ENCODE measurements around the gene MARCHF5. TPM values are rescaled to one million over a fixed set of nuclear protein-coding genes. Genes with fewer than 3 reads are reported as not detected.
A peak's percentile ranks its signal among the peaks of the same experiment; 100 is the strongest.

Gene MARCHF5
- total RNA-seq, 1 donor from 2014 or later = 32.2 TPM

DNA sequence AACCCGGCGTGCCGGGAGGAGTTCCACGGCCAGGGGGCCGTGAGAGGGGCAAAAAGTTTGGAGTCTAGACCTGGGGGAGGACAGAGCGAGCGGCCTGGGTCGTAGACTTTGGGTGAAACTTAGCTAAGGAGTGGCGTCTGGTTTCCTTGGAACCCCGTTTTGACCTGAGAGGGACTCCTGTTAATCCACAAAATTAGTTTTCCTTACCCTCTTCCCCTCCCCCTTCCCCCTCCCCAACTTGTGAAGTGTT is 574 bp downstream of the MARCHF5 start:
- H3K9me3 ChIP-seq (replicated peaks) = no peaks in the 10 kb centered on the region
- H3K36me3 ChIP-seq = peaks cover 15% of the 10 kb centered on the region
- TF ChIP-seq, protein P1, sequence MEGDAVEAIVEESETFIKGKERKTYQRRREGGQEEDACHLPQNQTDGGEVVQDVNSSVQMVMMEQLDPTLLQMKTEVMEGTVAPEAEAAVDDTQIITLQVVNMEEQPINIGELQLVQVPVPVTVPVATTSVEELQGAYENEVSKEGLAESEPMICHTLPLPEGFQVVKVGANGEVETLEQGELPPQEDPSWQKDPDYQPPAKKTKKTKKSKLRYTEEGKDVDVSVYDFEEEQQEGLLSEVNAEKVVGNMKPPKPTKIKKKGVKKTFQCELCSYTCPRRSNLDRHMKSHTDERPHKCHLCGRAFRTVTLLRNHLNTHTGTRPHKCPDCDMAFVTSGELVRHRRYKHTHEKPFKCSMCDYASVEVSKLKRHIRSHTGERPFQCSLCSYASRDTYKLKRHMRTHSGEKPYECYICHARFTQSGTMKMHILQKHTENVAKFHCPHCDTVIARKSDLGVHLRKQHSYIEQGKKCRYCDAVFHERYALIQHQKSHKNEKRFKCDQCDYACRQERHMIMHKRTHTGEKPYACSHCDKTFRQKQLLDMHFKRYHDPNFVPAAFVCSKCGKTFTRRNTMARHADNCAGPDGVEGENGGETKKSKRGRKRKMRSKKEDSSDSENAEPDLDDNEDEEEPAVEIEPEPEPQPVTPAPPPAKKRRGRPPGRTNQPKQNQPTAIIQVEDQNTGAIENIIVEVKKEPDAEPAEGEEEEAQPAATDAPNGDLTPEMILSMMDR (IDR thresholded peaks at IDR 0.05; ENCODE audit: borderline replicate concordance) = no peak
- H3K4me1 ChIP-seq = peaks cover 54% of the 10 kb centered on the region
- peak overlapping the region; percentile 97 for H3K27ac ChIP-seq (replicated peaks)
- H3K4me3 ChIP-seq = peak overlapping the region; percentile 99
- no peak for DNase-seq
- intact Hi-C loops (cut with micrococcal nuclease) = loop anchor here (5.0 to 10.0 kb wide), 2 partner anchors 54 to 207 kb away; no protein-coding TSS in a partner anchor
- H3K27me3 ChIP-seq (ENCODE audit: low read depth) = no peaks in the 10 kb centered on the region

DNA sequence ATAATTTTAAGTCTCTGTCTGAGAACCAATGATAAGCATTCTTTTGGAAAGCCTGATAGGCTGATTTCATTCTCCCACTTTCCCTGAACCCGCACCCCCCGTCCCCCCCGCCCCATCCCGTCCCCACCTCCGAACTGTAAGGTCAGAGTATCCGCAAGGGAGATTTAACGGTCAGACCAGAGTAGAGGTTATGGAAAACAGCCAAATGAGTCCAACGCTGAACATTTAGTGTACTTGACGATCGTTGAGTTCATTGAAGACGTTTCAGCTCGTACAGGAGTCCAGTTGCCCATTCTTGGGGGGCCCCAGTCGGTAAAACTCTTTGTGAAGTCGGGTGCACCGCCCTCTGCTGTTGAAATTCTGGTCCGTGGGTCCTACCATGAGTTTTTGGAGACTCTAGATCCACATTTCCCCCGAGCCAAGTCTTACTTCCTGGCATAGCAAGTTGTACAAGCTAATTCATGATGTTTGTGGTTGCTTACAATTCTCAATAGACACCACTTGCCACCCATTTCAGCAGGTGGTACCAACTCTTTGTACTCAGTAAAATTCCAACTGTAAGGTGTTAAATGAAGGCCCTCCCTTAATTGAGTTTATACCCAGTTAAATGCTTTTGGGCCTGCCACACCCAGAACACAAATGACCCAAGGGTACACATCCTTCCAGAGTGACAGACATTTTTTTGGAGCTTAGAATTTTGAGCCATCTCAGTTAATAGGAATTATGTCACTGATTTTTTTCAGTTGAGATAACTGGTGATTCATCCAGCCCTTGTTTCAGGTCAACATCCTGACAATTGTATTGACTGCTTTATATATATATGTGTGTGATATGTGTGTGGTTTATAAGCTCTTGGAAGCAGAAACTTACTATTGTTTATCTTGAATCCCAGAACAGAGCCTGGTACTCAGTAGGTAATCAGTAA is 1.2 kb downstream of the MARCHF5 start:
- peak; percentile 50 for DNase-seq
- Histone ChIP-seq H3K36me3 (peaks cover 15% of the 10 kb centered on the region), H3K27ac (replicated peaks) (peak overlapping the region; percentile 97), H3K4me3 (peak overlapping the region; percentile 99), H3K4me1 (peaks cover 57% of the 10 kb centered on the region), H3K9me3 (replicated peaks) (no peaks in the 10 kb centered on the region), H3K27me3 (ENCODE audit: low read depth) (no peaks in the 10 kb centered on the region)
- intact Hi-C loops (cut with micrococcal nuclease) = loop anchor here (5.0 to 10.0 kb wide), 2 partner anchors 55 to 207 kb away; no protein-coding TSS in a partner anchor
- TF ChIP-seq, protein P1 (IDR thresholded peaks at IDR 0.05; ENCODE audit: borderline replicate concordance) = peak; percentile 59

DNA sequence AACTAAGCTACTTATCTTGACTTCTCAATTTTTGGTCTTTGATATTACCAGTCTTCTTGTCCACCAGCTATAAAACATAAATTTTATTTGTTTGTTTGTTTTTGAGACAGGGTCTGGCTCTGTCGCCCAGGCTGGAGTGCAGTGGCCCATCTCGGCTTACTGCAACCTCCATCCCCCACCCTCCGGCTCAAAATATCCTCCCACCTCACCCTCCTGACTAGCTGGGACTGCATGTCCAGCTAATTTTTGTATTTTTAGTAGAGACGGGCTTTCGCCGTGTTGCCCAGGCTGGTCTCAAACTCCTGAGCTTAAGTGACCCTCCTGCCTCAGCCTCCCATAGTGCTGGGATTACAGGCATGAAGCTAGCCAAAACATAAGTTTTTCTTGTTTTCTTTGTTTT is 7.5 kb downstream of the MARCHF5 start:
- H3K36me3 ChIP-seq = peaks cover 13% of the 10 kb centered on the region
- H3K9me3 ChIP-seq (replicated peaks) = no peaks in the 10 kb centered on the region
- H3K4me1 ChIP-seq = peaks cover 58% of the 10 kb centered on the region
- peak overlapping the region; percentile 56 for H3K27ac ChIP-seq (replicated peaks)
- no peaks in the 10 kb centered on the region for H3K27me3 ChIP-seq (ENCODE audit: low read depth)
- TF ChIP-seq, protein P1 (IDR thresholded peaks at IDR 0.05; ENCODE audit: borderline replicate concordance) = no peak
- no peak for DNase-seq
- intact Hi-C loops (cut with micrococcal nuclease) = loop anchor here (10.0 kb wide), 1 partner anchor 214 kb away; no protein-coding TSS in a partner anchor
- no peak overlapping the region for H3K4me3 ChIP-seq

DNA sequence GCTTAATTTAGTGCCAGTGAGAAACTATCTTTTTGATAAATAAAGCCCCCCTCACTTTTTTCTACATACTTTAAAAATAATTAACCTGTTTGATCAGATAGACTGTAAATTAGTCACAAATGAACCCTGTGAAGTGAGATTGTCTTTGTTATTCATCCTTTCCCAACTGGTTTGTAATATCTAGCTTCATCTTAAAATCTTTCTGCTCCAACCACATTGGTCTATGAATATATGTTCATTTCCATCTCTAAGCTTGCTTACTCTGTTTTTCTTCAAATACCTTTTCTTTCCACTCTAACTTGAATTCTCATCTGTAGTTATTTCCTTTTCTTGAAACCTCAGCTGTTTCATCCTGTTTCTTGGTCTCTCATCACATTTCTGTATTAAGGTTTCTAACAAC is 12.1 kb downstream of the MARCHF5 start:
- no peak overlapping the region for H3K27ac ChIP-seq (replicated peaks)
- intact Hi-C loops (cut with micrococcal nuclease) = no loop called here
- TF ChIP-seq, protein P1 (IDR thresholded peaks at IDR 0.05; ENCODE audit: borderline replicate concordance) = no peak
- H3K4me1 ChIP-seq = peaks cover 52% of the 10 kb centered on the region
- no peak overlapping the region for H3K4me3 ChIP-seq
- H3K9me3 ChIP-seq (replicated peaks) = no peaks in the 10 kb centered on the region
- H3K27me3 ChIP-seq (ENCODE audit: low read depth) = no peaks in the 10 kb centered on the region
- H3K36me3 ChIP-seq = peaks cover 2% of the 10 kb centered on the region
- no peak for DNase-seq

DNA sequence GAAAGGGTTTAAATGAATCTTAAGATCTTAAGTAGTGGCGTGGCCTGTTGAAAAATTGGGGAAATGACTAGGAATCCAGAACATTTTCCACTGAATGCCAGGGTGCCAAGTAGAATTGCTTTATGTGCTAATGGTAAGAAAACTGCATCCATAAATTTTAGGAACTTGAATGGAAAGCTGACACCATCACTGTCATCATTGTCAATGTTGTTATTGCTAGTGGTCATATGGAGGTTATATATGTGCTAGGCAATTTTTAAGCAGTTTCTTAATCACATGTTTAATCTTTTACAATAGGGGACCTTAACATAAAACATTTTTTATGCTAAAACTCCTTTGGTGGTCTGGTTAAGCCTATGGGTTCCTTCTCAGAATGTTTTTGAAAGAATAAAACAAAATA is 13.1 kb downstream of the MARCHF5 start:
- H3K27me3 ChIP-seq (ENCODE audit: low read depth) = no peaks in the 10 kb centered on the region
- H3K4me3 ChIP-seq = no peak overlapping the region
- intact Hi-C loops (cut with micrococcal nuclease) = no loop called here
- peaks cover 2% of the 10 kb centered on the region for H3K36me3 ChIP-seq
- H3K27ac ChIP-seq (replicated peaks) = no peak overlapping the region
- DNase-seq = no peak
- H3K4me1 ChIP-seq = peaks cover 52% of the 10 kb centered on the region
- no peaks in the 10 kb centered on the region for H3K9me3 ChIP-seq (replicated peaks)
- TF ChIP-seq, protein P1 (IDR thresholded peaks at IDR 0.05; ENCODE audit: borderline replicate concordance) = no peak
